ENCODE measurements around the gene ACSF3. TPM values are rescaled to one million over a fixed set of nuclear protein-coding genes. Genes with fewer than 3 reads are reported as not detected.

ACSF3 gene
- total RNA-seq (2022) (49.5 and 55.2 TPM in 2 replicates), Bru-seq, nascent RNA (percentile 65 among the genes with signal in this experiment), BruChase-seq, experiment 1, labeled RNA remaining after a 2-hour chase (percentile 65 among the genes with signal in this experiment), BruChase-seq, experiment 2, labeled RNA remaining after a 6-hour chase (percentile 66 among the genes with signal in this experiment)
- long read RNA-seq, full-length matches to known transcripts = 40 of 52 reads
- long read RNA-seq, partial matches to known transcripts = 4 of 52 reads
- long read RNA-seq, other reads (novel, unspliced or antisense) = 8 of 52 reads

GRCh38 chr16:89093602-89094251 is at the start of gene ACSF3:
Gene ACSF3, plus strand, starts transcription at chr16:89093852. Its CDS starts 6,830 bp downstream, at chr16:89100682.
- no peak for TF ChIP-seq CTCF (IDR thresholded peaks at IDR 0.05; ENCODE audit: insufficient read depth in 1 of 2, low read depth in 1 of 2, low read length in 1 of 2, severe bottlenecking in 1 of 2, unreplicated experiment in 1 of 2)
- Mint-ChIP-seq H3K36me3 (ENCODE audit: insufficient read depth, unreplicated experiment) (peaks cover 22% of the 10 kb centered on the region), H3K4me1 (ENCODE audit: low read depth, unreplicated experiment) (peaks cover 23% of the 10 kb centered on the region), H3K9me3 (ENCODE audit: unreplicated experiment) (no peaks in the 10 kb centered on the region), H3K27me3 (ENCODE audit: insufficient read depth, unreplicated experiment) (peaks cover 8% of the 10 kb centered on the region), H3K4me3 (ENCODE audit: unreplicated experiment) (peak within 1 kb of the TSS; percentile 91), H3K27ac (ENCODE audit: unreplicated experiment) (peak within 1 kb of the TSS; percentile 86)
- Histone ChIP-seq H3K4me3 (ENCODE audit: low read depth, low read length) (peak within 1 kb of the TSS; percentile 79), H3K27me3 (replicated peaks; ENCODE audit: control insufficient read depth, insufficient read depth, low read length) (peaks cover 4% of the 10 kb centered on the region), H3K9me3 (no peaks in the 10 kb centered on the region), H3K4me1 (peaks cover 15% of the 10 kb centered on the region), H3K36me3 (ENCODE audit: control insufficient read depth, insufficient read depth, low read length) (no peaks in the 10 kb centered on the region; the same call in 1 of the 2 replicates)
- DNase-seq = peak in 1 of 2 experiments; percentile 80
- ChIA-PET POLR2A (no interaction called here), CTCF (no interaction called here)
- intact Hi-C loops (cut with micrococcal nuclease; ENCODE audit: unreplicated experiment) = no loop called here
- BruUV-seq (replicated peaks) = no TSS peak

GRCh38 chr16:89044418-89045180 is 49.1 kb upstream of the ACSF3 start:
- Mint-ChIP-seq H3K4me1 (ENCODE audit: low read depth, unreplicated experiment) (no peaks in the 10 kb centered on the region), H3K27me3 (ENCODE audit: insufficient read depth, unreplicated experiment) (peaks cover 24% of the 10 kb centered on the region), H3K27ac (ENCODE audit: unreplicated experiment) (no peak overlapping the region), H3K36me3 (ENCODE audit: insufficient read depth, unreplicated experiment) (peaks cover 6% of the 10 kb centered on the region), H3K9me3 (ENCODE audit: unreplicated experiment) (no peaks in the 10 kb centered on the region), H3K4me3 (ENCODE audit: unreplicated experiment) (no peak overlapping the region)
- Histone ChIP-seq H3K4me1 (no peaks in the 10 kb centered on the region), H3K4me3 (ENCODE audit: low read depth, low read length) (no peak overlapping the region), H3K27me3 (replicated peaks; ENCODE audit: control insufficient read depth, insufficient read depth, low read length) (peaks cover 1% of the 10 kb centered on the region), H3K9me3 (no peaks in the 10 kb centered on the region), H3K36me3 (ENCODE audit: control insufficient read depth, insufficient read depth, low read length) (no peaks in the 10 kb centered on the region)
- no TSS peak for BruUV-seq (replicated peaks)
- CTCF ChIA-PET = no interaction called here
- intact Hi-C loops (cut with micrococcal nuclease; ENCODE audit: unreplicated experiment) = no loop called here
- DNase-seq = no peak
- no peak for TF ChIP-seq CTCF (IDR thresholded peaks at IDR 0.05; ENCODE audit: insufficient read depth in 1 of 2, low read depth in 1 of 2, low read length in 1 of 2, severe bottlenecking in 1 of 2, unreplicated experiment in 1 of 2)
- POLR2A ChIA-PET = no interaction called here

- Histone ChIP-seq H3K4me3 (ENCODE audit: low read depth, low read length) (no peak overlapping the region), H3K4me1 (no peaks in the 10 kb centered on the region), H3K9me3 (no peaks in the 10 kb centered on the region), H3K36me3 (ENCODE audit: control insufficient read depth, insufficient read depth, low read length) (no peaks in the 10 kb centered on the region), H3K27me3 (replicated peaks; ENCODE audit: control insufficient read depth, insufficient read depth, low read length) (peaks cover 1% of the 10 kb centered on the region)
- no peaks in the 10 kb centered on the region for H3K9me3 Mint-ChIP-seq (ENCODE audit: unreplicated experiment)
- CTCF ChIA-PET = no interaction called here
- no peak for TF ChIP-seq CTCF (IDR thresholded peaks at IDR 0.05; ENCODE audit: insufficient read depth in 1 of 2, low read depth in 1 of 2, low read length in 1 of 2, severe bottlenecking in 1 of 2, unreplicated experiment in 1 of 2)
- POLR2A ChIA-PET = interaction anchor here (0.6 kb wide), 1 partner anchor 154 kb away, joined by 3 read pairs; no protein-coding TSS in a partner anchor
- H3K27me3 Mint-ChIP-seq (ENCODE audit: insufficient read depth, unreplicated experiment) = peaks cover 24% of the 10 kb centered on the region
- peaks cover 6% of the 10 kb centered on the region for H3K36me3 Mint-ChIP-seq (ENCODE audit: insufficient read depth, unreplicated experiment)
- DNase-seq = no peak
- H3K4me1 Mint-ChIP-seq (ENCODE audit: low read depth, unreplicated experiment) = no peaks in the 10 kb centered on the region
- intact Hi-C loops (cut with micrococcal nuclease; ENCODE audit: unreplicated experiment) = no loop called here
- no peak overlapping the region for H3K4me3 Mint-ChIP-seq (ENCODE audit: unreplicated experiment)
- no TSS peak for BruUV-seq (replicated peaks)
- H3K27ac Mint-ChIP-seq (ENCODE audit: unreplicated experiment) = no peak overlapping the region
Measured at GRCh38 chr16:89045181-89045815, 48.4 kb upstream of the ACSF3 start.
